Naive B cell (primary cell): Measurements from ENCODE around the gene MXI1. TPM values are rescaled to one million over a fixed set of nuclear protein-coding genes. Genes with fewer than 3 reads are reported as not detected.
"Not testable (repeated sequence)": the region's sequence is repeated elsewhere in the genome, so short reads cannot be mapped to it uniquely, and the experiment has no call there.

ENCODE experiments used
- ATAC-seq, 2 donors: fragments of 150-1000 bp; cut with Tn5 transposase; 2 replicates each; pipeline ENCODE4 v1.10.0; 2021; ENCODE audit warnings: low read depth in 2 of 2, mild to moderate bottlenecking in 2 of 2, moderate library complexity in 2 of 2
- DNase-seq: peaks from one replicate; pipeline ENCODE4 v3.0.0; 2022
- H3K27ac Mint-ChIP-seq, 6 donors: one replicate each; pipeline ENCODE4 v1.8.0; 2020 to 2022; ENCODE audit warnings: mild to moderate bottlenecking in 6 of 6, mixed read lengths in 6 of 6, moderate library complexity in 5 of 6, inconsistent platforms in 2 of 6
- H3K27me3 Mint-ChIP-seq, 3 donors: one replicate each; pipeline ENCODE4 v1.8.0; 2021 to 2022; ENCODE audit warnings: mixed read lengths in 3 of 3, mild to moderate bottlenecking in 1 of 3
- H3K36me3 Mint-ChIP-seq, 2 donors: one replicate each; pipeline ENCODE4 v1.8.0; 2020 to 2022; ENCODE audit warnings: mixed read lengths in 2 of 2, inconsistent platforms in 1 of 2, mild to moderate bottlenecking in 1 of 2
- H3K4me1 Mint-ChIP-seq, 3 donors: one replicate each; pipeline ENCODE4 v1.8.0; 2020 to 2022; ENCODE audit warnings: mixed read lengths in 3 of 3, inconsistent platforms in 1 of 3, mild to moderate bottlenecking in 1 of 3, moderate library complexity in 1 of 3
- H3K4me3 Mint-ChIP-seq, 8 donors: one replicate each; pipeline ENCODE4 v1.8.0; 2020 to 2022; ENCODE audit warnings: mild to moderate bottlenecking in 8 of 8, mixed read lengths in 8 of 8, moderate library complexity in 8 of 8, inconsistent platforms in 2 of 8
- H3K9me3 Mint-ChIP-seq, 7 donors: one replicate each; pipeline ENCODE4 v1.8.0; 2020 to 2022; ENCODE audit warnings: mixed read lengths in 7 of 7, mild to moderate bottlenecking in 5 of 7, inconsistent platforms in 2 of 7, moderate library complexity in 1 of 7
- polyA plus RNA-seq, 6 donors: library from polyadenylated mRNA; unstranded; fragments of 300-500 nt; fragmentation: Illumina TruSeq; gene quantifications; one replicate each; pipeline ENCODE4 v1.2.3, GENCODE V29; 2021; ENCODE audit warnings: low read depth in 6 of 6

MXI1 gene
- polyA plus RNA-seq, 6 donors from 2014 or later: 30.6 to 56.1 (median 44.9) TPM

GRCh38 chr10:110267276-110267675, 59.9 kb downstream of the MXI1 start:
- no peak overlapping the region for H3K4me3 Mint-ChIP-seq
- ATAC-seq (no peak), DNase-seq (no peak)
- peaks cover 0 to 3% of the 10 kb centered on the region in 2 donors for H3K36me3 Mint-ChIP-seq
- no peaks in the 10 kb centered on the region for H3K27me3 Mint-ChIP-seq
- peaks cover 16 to 26% (median 24%) of the 10 kb centered on the region in 3 donors for H3K4me1 Mint-ChIP-seq
- H3K27ac Mint-ChIP-seq: no peak overlapping the region
- no peaks in the 10 kb centered on the region for H3K9me3 Mint-ChIP-seq

GRCh38 chr10:110268442-110268841, 61.0 kb downstream of the MXI1 start:
- DNase-seq (no peak), ATAC-seq (peak; percentile 69 to 80)
- H3K27ac Mint-ChIP-seq: peak overlapping the region in 5 of 6 donors; percentile 13 to 89 (median 74)
- H3K4me1 Mint-ChIP-seq: peaks cover 18 to 30% (median 28%) of the 10 kb centered on the region in 3 donors
- H3K27me3 Mint-ChIP-seq: no peaks in the 10 kb centered on the region
- no peaks in the 10 kb centered on the region for H3K9me3 Mint-ChIP-seq
- H3K36me3 Mint-ChIP-seq: peaks cover 0 to 3% of the 10 kb centered on the region in 2 donors
- peak overlapping the region in 5 of 8 donors; percentile 28 to 57 (median 45) for H3K4me3 Mint-ChIP-seq

- Mint-ChIP-seq H3K9me3 (no peaks in the 10 kb centered on the region), H3K36me3 (peaks cover 0 to 3% of the 10 kb centered on the region in 2 donors), H3K4me3 (peak overlapping the region in 5 of 8 donors; percentile 35 to 77 (median 58)), H3K27ac (peak overlapping the region in 2 of 6 donors; percentile 58 to 78), H3K4me1 (peaks cover 24 to 35% (median 33%) of the 10 kb centered on the region in 3 donors), H3K27me3 (no peaks in the 10 kb centered on the region)
- DNase-seq (no peak), ATAC-seq (no peak)
Measured at GRCh38 chr10:110268971-110269370, 61.6 kb downstream of the MXI1 start.

GRCh38 chr10:110269374-110270318, 62.2 kb downstream of the MXI1 start:
- H3K27me3 Mint-ChIP-seq: no peaks in the 10 kb centered on the region
- H3K9me3 Mint-ChIP-seq: no peaks in the 10 kb centered on the region
- no peak for DNase-seq
- peaks cover 24 to 39% (median 36%) of the 10 kb centered on the region in 3 donors for H3K4me1 Mint-ChIP-seq
- peak overlapping the region in 4 of 6 donors; percentile 30 to 78 (median 61) for H3K27ac Mint-ChIP-seq
- peak overlapping the region in 7 of 8 donors; percentile 35 to 77 (median 58) for H3K4me3 Mint-ChIP-seq
- H3K36me3 Mint-ChIP-seq: peaks cover 0 to 3% of the 10 kb centered on the region in 2 donors
- ATAC-seq: peak; percentile 64 to 73

GRCh38 chr10:110272995-110273394, 65.6 kb downstream of the MXI1 start:
- ATAC-seq, H3K27me3 Mint-ChIP-seq, H3K36me3 Mint-ChIP-seq, DNase-seq, H3K4me3 Mint-ChIP-seq, H3K9me3 Mint-ChIP-seq: not testable (repeated sequence)
- peaks cover 25 to 37% (median 36%) of the 10 kb centered on the region in 3 donors for H3K4me1 Mint-ChIP-seq
- peak overlapping the region in 1 of 6 donors; percentile 63 for H3K27ac Mint-ChIP-seq

- DNase-seq (no peak), ATAC-seq (no peak)
- Mint-ChIP-seq H3K4me1 (peaks cover 26 to 37% (median 36%) of the 10 kb centered on the region in 3 donors), H3K36me3 (no peaks in the 10 kb centered on the region), H3K4me3 (peak overlapping the region in 1 of 8 donors; percentile 23), H3K27ac (peak overlapping the region in 3 of 6 donors; percentile 12 to 92 (median 27)), H3K27me3 (no peaks in the 10 kb centered on the region), H3K9me3 (no peaks in the 10 kb centered on the region)
Measured at GRCh38 chr10:110273474-110273873, 66.1 kb downstream of the MXI1 start.

GRCh38 chr10:110274072-110274627, 66.7 kb downstream of the MXI1 start:
- H3K4me3 Mint-ChIP-seq: no peak overlapping the region
- H3K36me3 Mint-ChIP-seq: no peaks in the 10 kb centered on the region
- H3K27me3 Mint-ChIP-seq: no peaks in the 10 kb centered on the region
- ATAC-seq (no peak), DNase-seq (no peak)
- H3K4me1 Mint-ChIP-seq: peaks cover 24 to 37% (median 36%) of the 10 kb centered on the region in 3 donors
- no peaks in the 10 kb centered on the region for H3K9me3 Mint-ChIP-seq
- H3K27ac Mint-ChIP-seq: peak overlapping the region in 1 of 6 donors; percentile 46

GRCh38 chr10:110274647-110275046, 67.2 kb downstream of the MXI1 start:
- no peak for DNase-seq
- H3K27me3 Mint-ChIP-seq: no peaks in the 10 kb centered on the region
- no peaks in the 10 kb centered on the region for H3K9me3 Mint-ChIP-seq
- no peak for ATAC-seq
- H3K4me3 Mint-ChIP-seq: no peak overlapping the region
- H3K36me3 Mint-ChIP-seq: no peaks in the 10 kb centered on the region
- no peak overlapping the region for H3K27ac Mint-ChIP-seq
- H3K4me1 Mint-ChIP-seq: peaks cover 23 to 34% (median 33%) of the 10 kb centered on the region in 3 donors

GRCh38 chr10:110275128-110275729, 67.8 kb downstream of the MXI1 start:
- Mint-ChIP-seq H3K4me1 (peaks cover 22 to 31% (median 30%) of the 10 kb centered on the region in 3 donors), H3K9me3 (no peaks in the 10 kb centered on the region), H3K4me3 (no peak overlapping the region), H3K27ac (peak overlapping the region in 1 of 6 donors; percentile 74), H3K27me3 (no peaks in the 10 kb centered on the region), H3K36me3 (no peaks in the 10 kb centered on the region)
- DNase-seq: no peak
- no peak for ATAC-seq

- no peak overlapping the region for H3K4me3 Mint-ChIP-seq
- ATAC-seq (no peak), DNase-seq (no peak)
- H3K27ac Mint-ChIP-seq: no peak overlapping the region
- no peaks in the 10 kb centered on the region for H3K36me3 Mint-ChIP-seq
- no peaks in the 10 kb centered on the region for H3K9me3 Mint-ChIP-seq
- H3K27me3 Mint-ChIP-seq: no peaks in the 10 kb centered on the region
- H3K4me1 Mint-ChIP-seq: peaks cover 22 to 31% (median 30%) of the 10 kb centered on the region in 3 donors
Measured at GRCh38 chr10:110276603-110277002, 69.2 kb downstream of the MXI1 start.

GRCh38 chr10:110277591-110277990, 70.2 kb downstream of the MXI1 start:
- peak overlapping the region in 1 of 6 donors; percentile 34 for H3K27ac Mint-ChIP-seq

GRCh38 chr10:110278562-110279406, 71.4 kb downstream of the MXI1 start:
- Mint-ChIP-seq H3K36me3 (no peaks in the 10 kb centered on the region), H3K27me3 (no peaks in the 10 kb centered on the region), H3K27ac (peak overlapping the region in 3 of 6 donors; percentile 28 to 84 (median 53)), H3K9me3 (no peaks in the 10 kb centered on the region), H3K4me3 (peak overlapping the region in 5 of 8 donors; percentile 20 to 71 (median 27)), H3K4me1 (peaks cover 16 to 24% (median 22%) of the 10 kb centered on the region in 3 donors)
- ATAC-seq (peak in 1 of 2 donors; percentile 24), DNase-seq (no peak)

More at GRCh38 chr10:110277591-110277990, 70.2 kb downstream of the MXI1 start:
- peaks cover 22 to 31% (median 30%) of the 10 kb centered on the region in 3 donors for H3K4me1 Mint-ChIP-seq
- H3K9me3 Mint-ChIP-seq: no peaks in the 10 kb centered on the region
- ATAC-seq (no peak), DNase-seq (no peak)
- H3K4me3 Mint-ChIP-seq: no peak overlapping the region
- H3K36me3 Mint-ChIP-seq: no peaks in the 10 kb centered on the region
- H3K27me3 Mint-ChIP-seq: no peaks in the 10 kb centered on the region
